ENCODE results near the gene MYORG.
"Not testable (repeated sequence)": the region's sequence is repeated elsewhere in the genome, so short reads cannot be mapped to it uniquely, and the experiment has no call there.

DNA sequence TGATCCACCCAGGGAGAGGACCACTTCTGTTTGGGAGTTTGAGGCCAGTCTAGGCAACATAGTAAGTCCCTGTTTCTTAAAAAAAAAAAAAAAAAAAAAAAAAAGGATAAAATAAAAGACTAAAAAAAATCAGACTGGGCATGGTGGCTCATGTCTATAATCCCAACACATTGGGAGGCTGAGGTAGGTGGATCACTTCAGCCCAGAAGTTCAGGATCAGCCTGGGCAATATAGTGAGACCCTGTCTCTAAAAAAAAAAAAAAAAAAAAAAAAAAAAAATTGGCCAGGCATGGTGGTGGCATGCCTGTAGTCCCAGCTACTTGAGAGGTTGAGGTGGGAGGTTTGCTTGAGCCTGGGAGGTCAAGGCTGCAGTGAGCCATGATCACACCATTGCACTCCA is 38.6 kb downstream of the MYORG start:
- not testable (repeated sequence) for TF ChIP-seq CTCF (IDR thresholded peaks at IDR 0.05; ENCODE audit: low read depth, low read length); EZH2phosphoT487 (IDR thresholded peaks at IDR 0.05; ENCODE audit: low read depth)
